Heart left ventricle (tissue), 13 donors: ENCODE measurements around the gene GABRB1.

ENCODE experiments used
- CTCF ChIP-seq, 12 donors: fragments of 200-600 bp; sonication (generic) in 4 of 12; IDR thresholded peaks; one replicate each; pipeline versions ENCODE4 v1.5.0 to v1.8.0; 2018 to 2022; ENCODE audit warnings: antibody characterized with exemption in 12 of 12, mild to moderate bottlenecking in 5 of 12
- POLR2A ChIP-seq, 2 donors: fragments of 450-650 bp; IDR thresholded peaks; one replicate each; pipeline ENCODE4 v1.6.1; 2017; ENCODE audit warnings: antibody characterized with exemption in 2 of 2, mild to moderate bottlenecking in 2 of 2, moderate library complexity in 2 of 2
- donor health status: ischemic (EF 13 %, LVEDD 7.1; RV severe dilation, severe dysfunction).
- donor health status: DM: no; HTN: yes; CAD: no.
- donor health status: DM: no; HTN: no; CAD: no.
- donor health status: ischemic (EF 25% LVEDD 6.9; RV normal size, moderate dysfunction).
- donor health status: ischemic (EF 25% LVEDD 5.7; RV mildly dilated, moderate dysfunction).
- donor health status: ischemic (EF 35%, LVEDD 5.7; RV mildly dilated, moderate dysfunction).
- donor health status: nonischemic (EF 11% LVEDD 7.7; RV severe dilation, severe dysfunction).
- donor health status: DM: yes; HTN: yes; CAD: no.
- donor health status: PGD.
- donor health status: ischemic (EF 29% LVEDD 5.4; RV normal size, mild dysfunction).
- donor health status: nonischemic (EF 23%, LVEDD 6.1; RV moderate dilation, normal function).

- TF ChIP-seq CTCF (IDR thresholded peaks at IDR 0.05) (no peak), POLR2A (IDR thresholded peaks at IDR 0.05) (no peak)
Observed at GRCh38 chr4:47118192-47118929, 87.0 kb downstream of the GABRB1 start.
